Gastrocnemius medialis (tissue), 4 donors: Measurements from ENCODE around the gene ELF5. TPM values are rescaled to one million over a fixed set of nuclear protein-coding genes. Genes with fewer than 3 reads are reported as not detected.

Experiments used
- ATAC-seq, 2 donors: fragments of 150-250 bp; one replicate each; pipeline ENCODE4 v1.9.1; 2016
- DNase-seq, 2 donors: peaks; one replicate each; pipeline ENCODE4 v3.0.0-alpha.2; 2019
- H3K27ac ChIP-seq, 4 donors: fragments of 200-600 bp; sonication (generic); 1 replicate in 1 of 4; 2 replicates in 3 of 4; pipeline ENCODE4 v1.5.1; 2016 to 2018; ENCODE audit warnings: mild to moderate bottlenecking in 2 of 4, moderate library complexity in 1 of 4
- H3K27me3 ChIP-seq, 3 donors: fragments of 200-600 bp; sonication (generic) in 2 of 3; 1 replicate in 1 of 3; 2 replicates in 2 of 3; pipeline versions ENCODE4 v1.5.1 to v1.6.0; 2016 to 2019; ENCODE audit warnings: mild to moderate bottlenecking in 1 of 3, moderate library complexity in 1 of 3
- H3K36me3 ChIP-seq, 2 donors: fragments of 200-600 bp; sonication (generic) in 1 of 2; one replicate each; pipeline ENCODE4 v1.5.1; 2017 to 2018
- H3K4me1 ChIP-seq, 2 donors: fragments of 200-600 bp; sonication (generic) in 1 of 2; one replicate each; pipeline ENCODE4 v1.5.1; 2016 to 2017; ENCODE audit warnings: mild to moderate bottlenecking in 2 of 2
- H3K4me3 ChIP-seq, 4 donors: fragments of 200-600 bp; sonication (generic) in 3 of 4; 1 replicate in 1 of 4; 2 replicates in 3 of 4; pipeline ENCODE4 v1.5.1; 2016 to 2019; ENCODE audit warnings: mild to moderate bottlenecking in 2 of 4
- H3K9me3 ChIP-seq, 3 donors: fragments of 200-600 bp; sonication (generic) in 2 of 3; 1 replicate in 1 of 3; 2 replicates in 2 of 3; pipeline ENCODE4 v1.5.1; 2016 to 2019
- CTCF ChIP-seq, 5 experiments: fragments of 450-650 bp in 3 of 5; fragments of 200-600 bp in 2 of 5; sonication (generic) in 2 of 5; IDR thresholded peaks in 4 of 5; conservative IDR thresholded peaks in 1 of 5; 1 replicate in 4 of 5; 2 replicates in 1 of 5; pipeline ENCODE4 v1.5.1; 2016 to 2019; ENCODE audit warnings: antibody characterized with exemption in 5 of 5, mild to moderate bottlenecking in 3 of 5, moderate library complexity in 3 of 5
- POLR2A ChIP-seq, 2 donors: fragments of 450-650 bp; IDR thresholded peaks; one replicate each; pipeline ENCODE4 v1.6.1; 2017; ENCODE audit warnings: antibody characterized with exemption in 2 of 2, mild to moderate bottlenecking in 2 of 2, moderate library complexity in 2 of 2
- in situ Hi-C, 4 donors: fragments of 200-750 bp; cut with MboI; loops; one replicate each; pipeline versions ENCODE4 v1.15.0 to v1.8.0; 2017; ENCODE audit warnings: low sequenced_read_pairs in 4 of 4
- intact Hi-C: fragments of 100-400 bp; cut with DNase I; formaldehyde crosslinking; loops from one replicate; pipeline ENCODE4 v1.15.1; 2023; ENCODE audit warnings: low total_unique reads
- total RNA-seq, 4 donors: library from RNA; depleted of rRNA; stranded (reverse); fragments of >200 nt; gene quantifications; one replicate each; pipeline versions ENCODE4 v1.1.0 to v1.2.3, GENCODE V29; 2016

ELF5 gene
- total RNA-seq, 4 donors from 2014 or later, result not detected

GRCh38 chr11:34540870-34541269, 27.3 kb upstream of the ELF5 start:
- intact Hi-C loops, result no loop called here
- TF ChIP-seq CTCF (IDR thresholded peaks at IDR 0.05 in 4 of 5, conservative IDR thresholded peaks at IDR 0.05 in 1 of 5), result no peak
- no peak for TF ChIP-seq POLR2A (IDR thresholded peaks at IDR 0.05)

DNA sequence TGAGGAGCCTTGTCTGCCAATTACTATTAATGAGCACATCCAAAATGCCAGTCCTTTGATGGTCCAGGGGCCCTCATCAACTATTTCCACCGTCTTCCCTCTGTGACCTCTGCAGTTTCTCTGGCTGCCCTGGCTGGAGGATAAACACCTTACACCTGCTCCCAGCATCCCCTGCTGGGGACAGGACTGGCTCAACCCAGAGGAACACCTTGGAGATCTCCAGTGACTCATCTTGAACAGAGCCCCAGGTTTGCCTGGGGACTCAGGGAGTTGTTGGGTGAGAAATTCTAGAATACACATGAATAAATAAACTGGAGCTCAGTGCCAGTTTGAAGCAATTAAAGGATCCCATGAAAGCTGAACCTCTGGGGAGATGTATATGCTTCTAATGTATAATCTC, 24.0 kb upstream of the ELF5 start:
- Histone ChIP-seq H3K9me3 (no peaks in the 10 kb centered on the region), H3K27me3 (peaks cover 0 to 13% (median 6%) of the 10 kb centered on the region in 3 donors), H3K4me3 (no peak overlapping the region), H3K4me1 (no peaks in the 10 kb centered on the region), H3K27ac (no peak overlapping the region), H3K36me3 (no peaks in the 10 kb centered on the region)
- in situ Hi-C loops, result no loop called here
- no peak for DNase-seq
- no peak for ATAC-seq
- TF ChIP-seq POLR2A (IDR thresholded peaks at IDR 0.05) (no peak), CTCF (IDR thresholded peaks at IDR 0.05 in 4 of 5, conservative IDR thresholded peaks at IDR 0.05 in 1 of 5) (no peak)
- intact Hi-C loops, result no loop called here

More at GRCh38 chr11:34540870-34541269, 27.3 kb upstream of the ELF5 start:
- Histone ChIP-seq H3K4me3 (no peak overlapping the region), H3K27me3 (peaks cover 0 to 16% (median 6%) of the 10 kb centered on the region in 3 donors), H3K4me1 (no peaks in the 10 kb centered on the region), H3K9me3 (no peaks in the 10 kb centered on the region), H3K36me3 (no peaks in the 10 kb centered on the region), H3K27ac (no peak overlapping the region)
- in situ Hi-C loops, result no loop called here
- DNase-seq (no peak), ATAC-seq (no peak)

DNA sequence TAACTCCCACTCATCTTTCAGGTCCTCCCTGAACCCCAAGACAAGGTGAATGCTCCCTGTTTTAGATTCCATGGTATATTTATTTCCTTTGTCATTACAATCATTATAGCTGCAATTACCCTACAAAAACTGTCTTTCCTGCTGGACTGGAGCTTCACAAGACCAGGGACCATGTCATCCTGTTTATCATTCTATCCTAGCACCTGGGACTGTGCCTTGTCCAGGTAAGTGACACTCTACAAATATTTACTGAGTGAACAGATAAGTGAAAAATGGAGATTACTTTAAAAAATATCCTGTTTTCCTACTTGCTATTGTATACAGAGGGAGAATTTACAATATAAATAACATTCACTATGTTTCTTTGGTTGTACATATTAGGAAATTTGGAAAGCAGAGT, 22.5 kb upstream of the ELF5 start:
- Histone ChIP-seq H3K27me3 (peaks cover 0 to 8% (median 6%) of the 10 kb centered on the region in 3 donors), H3K9me3 (no peaks in the 10 kb centered on the region), H3K4me3 (no peak overlapping the region), H3K36me3 (no peaks in the 10 kb centered on the region), H3K27ac (no peak overlapping the region), H3K4me1 (no peaks in the 10 kb centered on the region)
- TF ChIP-seq POLR2A (IDR thresholded peaks at IDR 0.05) (no peak), CTCF (IDR thresholded peaks at IDR 0.05 in 4 of 5, conservative IDR thresholded peaks at IDR 0.05 in 1 of 5) (no peak)
- ATAC-seq, result no peak
- DNase-seq, result no peak
- intact Hi-C loops (no loop called here), in situ Hi-C loops (no loop called here)

GRCh38 chr11:34534826-34535225, 21.2 kb upstream of the ELF5 start:
- ATAC-seq (no peak), DNase-seq (no peak)
- intact Hi-C loops, result no loop called here
- H3K4me1 ChIP-seq, result no peaks in the 10 kb centered on the region
- no peaks in the 10 kb centered on the region for H3K9me3 ChIP-seq
- H3K27ac ChIP-seq, result no peak overlapping the region
- no peak overlapping the region for H3K4me3 ChIP-seq
- no peaks in the 10 kb centered on the region for H3K36me3 ChIP-seq
- in situ Hi-C loops, result no loop called here
- TF ChIP-seq POLR2A (IDR thresholded peaks at IDR 0.05), result no peak
- no peak for TF ChIP-seq CTCF (IDR thresholded peaks at IDR 0.05 in 4 of 5, conservative IDR thresholded peaks at IDR 0.05 in 1 of 5)
- peaks cover 0 to 8% (median 6%) of the 10 kb centered on the region in 3 donors for H3K27me3 ChIP-seq

DNA sequence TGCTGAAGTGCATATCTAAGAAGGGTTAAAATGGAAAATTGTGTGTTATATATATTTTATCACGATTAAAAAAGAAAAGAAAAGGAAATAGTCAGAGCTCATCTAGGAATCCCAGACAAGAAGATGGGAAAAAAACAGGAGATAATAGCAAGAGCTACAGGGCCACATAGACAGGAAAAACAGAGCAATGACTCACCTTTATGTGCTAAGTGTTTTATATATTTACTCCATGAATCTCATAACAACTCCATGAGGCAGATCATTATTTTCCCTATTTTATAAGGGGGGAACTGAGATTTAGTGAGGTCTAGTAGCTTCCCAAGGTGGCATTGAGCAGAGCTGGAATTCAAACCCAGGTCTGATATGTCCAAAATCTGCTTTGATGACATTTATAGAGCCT, 18.1 kb upstream of the ELF5 start:
- in situ Hi-C loops (no loop called here), intact Hi-C loops (no loop called here)
- Histone ChIP-seq H3K36me3 (no peaks in the 10 kb centered on the region), H3K4me3 (no peak overlapping the region), H3K4me1 (no peaks in the 10 kb centered on the region), H3K27ac (no peak overlapping the region), H3K27me3 (no peaks in the 10 kb centered on the region), H3K9me3 (no peaks in the 10 kb centered on the region)
- TF ChIP-seq CTCF (IDR thresholded peaks at IDR 0.05 in 4 of 5, conservative IDR thresholded peaks at IDR 0.05 in 1 of 5) (no peak), POLR2A (IDR thresholded peaks at IDR 0.05) (no peak)
- DNase-seq (no peak), ATAC-seq (no peak)
